ENCODE results near the gene RNASEH1.

Gene RNASEH1

DNA sequence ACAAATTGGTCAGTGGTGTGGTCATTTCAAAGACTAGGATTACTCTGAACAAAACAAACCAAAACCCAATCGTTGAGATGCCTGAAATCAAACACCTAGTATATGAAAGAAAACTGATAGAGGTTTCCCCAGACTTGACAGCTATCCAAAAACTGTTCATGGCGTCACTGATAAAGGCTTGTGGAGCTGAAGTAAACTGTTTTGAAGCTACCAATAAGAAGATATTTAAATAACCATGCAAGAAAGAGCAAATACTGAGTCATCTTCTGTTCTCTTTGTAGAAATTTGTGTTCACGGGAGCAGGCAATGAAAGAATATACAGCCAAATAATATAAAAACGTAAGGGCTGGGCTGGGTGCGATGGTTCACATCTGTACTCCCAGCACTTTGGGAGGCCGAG is 29.3 kb upstream of the RNASEH1 start:
- Histone ChIP-seq H2AFZ (ENCODE audit: low read length) (no peak overlapping the region), H3F3A (ENCODE audit: low read depth) (peaks cover 5% of the 10 kb centered on the region; the same call in 1 of the 2 replicates), H3K4me1 (ENCODE audit: insufficient read depth, low read length, poor library complexity, severe bottlenecking) (no peaks in the 10 kb centered on the region), H3K9me3 (ENCODE audit: insufficient read depth, low read depth, low read length) (no peaks in the 10 kb centered on the region), H3K79me2 (ENCODE audit: insufficient read depth, low read length) (peaks cover 11% of the 10 kb centered on the region; the same call in 1 of the 2 replicates), H3K9ac (ENCODE audit: low read depth, low read length, poor library complexity, severe bottlenecking) (no peak overlapping the region), H3K9me2 (replicated peaks; ENCODE audit: low read depth, low read length) (no peaks in the 10 kb centered on the region), H3K36me3 (ENCODE audit: insufficient read depth, low read length) (peaks cover 30% of the 10 kb centered on the region; the same call in 1 of the 2 replicates), H3K4me3 (ENCODE audit: low read length, poor library complexity, severe bottlenecking) (no peak overlapping the region), H4K20me1 (ENCODE audit: insufficient read depth, low read length, poor library complexity, severe bottlenecking) (peaks cover 18% of the 10 kb centered on the region), H3K27me3 (ENCODE audit: insufficient read depth, low read length, poor library complexity, severe bottlenecking) (no peaks in the 10 kb centered on the region), H3K4me2 (ENCODE audit: low read depth, low read length, poor library complexity, severe bottlenecking) (no peak overlapping the region)
- no peak for TF ChIP-seq EZH2phosphoT487 (IDR thresholded peaks at IDR 0.05; ENCODE audit: borderline replicate concordance)
- TF ChIP-seq, protein P1, sequence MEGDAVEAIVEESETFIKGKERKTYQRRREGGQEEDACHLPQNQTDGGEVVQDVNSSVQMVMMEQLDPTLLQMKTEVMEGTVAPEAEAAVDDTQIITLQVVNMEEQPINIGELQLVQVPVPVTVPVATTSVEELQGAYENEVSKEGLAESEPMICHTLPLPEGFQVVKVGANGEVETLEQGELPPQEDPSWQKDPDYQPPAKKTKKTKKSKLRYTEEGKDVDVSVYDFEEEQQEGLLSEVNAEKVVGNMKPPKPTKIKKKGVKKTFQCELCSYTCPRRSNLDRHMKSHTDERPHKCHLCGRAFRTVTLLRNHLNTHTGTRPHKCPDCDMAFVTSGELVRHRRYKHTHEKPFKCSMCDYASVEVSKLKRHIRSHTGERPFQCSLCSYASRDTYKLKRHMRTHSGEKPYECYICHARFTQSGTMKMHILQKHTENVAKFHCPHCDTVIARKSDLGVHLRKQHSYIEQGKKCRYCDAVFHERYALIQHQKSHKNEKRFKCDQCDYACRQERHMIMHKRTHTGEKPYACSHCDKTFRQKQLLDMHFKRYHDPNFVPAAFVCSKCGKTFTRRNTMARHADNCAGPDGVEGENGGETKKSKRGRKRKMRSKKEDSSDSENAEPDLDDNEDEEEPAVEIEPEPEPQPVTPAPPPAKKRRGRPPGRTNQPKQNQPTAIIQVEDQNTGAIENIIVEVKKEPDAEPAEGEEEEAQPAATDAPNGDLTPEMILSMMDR (conservative IDR thresholded peaks at IDR 0.05; ENCODE audit: low read length) = no peak

DNA sequence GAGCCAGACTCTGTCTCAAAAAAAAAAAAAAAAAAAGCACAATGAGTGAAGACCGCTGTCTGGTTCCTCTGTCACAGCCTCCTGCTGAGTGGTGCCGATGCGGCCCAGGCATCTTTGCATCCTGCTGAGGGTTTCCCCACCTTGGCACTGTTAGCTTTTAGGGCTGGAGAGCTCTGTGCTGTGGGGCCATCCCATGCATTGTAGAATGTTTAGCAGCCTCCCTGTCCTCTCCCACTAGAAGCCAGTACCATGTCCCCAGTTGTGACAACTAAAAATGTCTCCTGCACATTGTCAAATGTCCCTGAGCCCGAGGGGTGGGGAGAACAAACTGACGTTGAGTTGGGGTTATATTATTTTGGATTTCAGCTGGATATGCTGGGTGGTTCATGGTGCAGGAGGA is 28.9 kb upstream of the RNASEH1 start:
- Histone ChIP-seq H3K4me1 (ENCODE audit: insufficient read depth, low read length, poor library complexity, severe bottlenecking) (no peaks in the 10 kb centered on the region), H3K27me3 (ENCODE audit: insufficient read depth, low read length, poor library complexity, severe bottlenecking) (no peaks in the 10 kb centered on the region), H3K4me3 (ENCODE audit: low read length, poor library complexity, severe bottlenecking) (no peak overlapping the region), H3K36me3 (ENCODE audit: insufficient read depth, low read length) (peaks cover 33% of the 10 kb centered on the region; the same call in 1 of the 2 replicates), H4K20me1 (ENCODE audit: insufficient read depth, low read length, poor library complexity, severe bottlenecking) (peaks cover 20% of the 10 kb centered on the region), H3K9ac (ENCODE audit: low read depth, low read length, poor library complexity, severe bottlenecking) (no peak overlapping the region), H3K9me3 (ENCODE audit: insufficient read depth, low read depth, low read length) (no peaks in the 10 kb centered on the region), H3F3A (ENCODE audit: low read depth) (peaks cover 5% of the 10 kb centered on the region; the same call in 1 of the 2 replicates), H3K79me2 (ENCODE audit: insufficient read depth, low read length) (peaks cover 15% of the 10 kb centered on the region; the same call in 1 of the 2 replicates), H2AFZ (ENCODE audit: low read length) (no peak overlapping the region), H3K4me2 (ENCODE audit: low read depth, low read length, poor library complexity, severe bottlenecking) (no peak overlapping the region), H3K9me2 (replicated peaks; ENCODE audit: low read depth, low read length) (no peaks in the 10 kb centered on the region)
- TF ChIP-seq, protein P1 (conservative IDR thresholded peaks at IDR 0.05; ENCODE audit: low read length) = no peak

DNA sequence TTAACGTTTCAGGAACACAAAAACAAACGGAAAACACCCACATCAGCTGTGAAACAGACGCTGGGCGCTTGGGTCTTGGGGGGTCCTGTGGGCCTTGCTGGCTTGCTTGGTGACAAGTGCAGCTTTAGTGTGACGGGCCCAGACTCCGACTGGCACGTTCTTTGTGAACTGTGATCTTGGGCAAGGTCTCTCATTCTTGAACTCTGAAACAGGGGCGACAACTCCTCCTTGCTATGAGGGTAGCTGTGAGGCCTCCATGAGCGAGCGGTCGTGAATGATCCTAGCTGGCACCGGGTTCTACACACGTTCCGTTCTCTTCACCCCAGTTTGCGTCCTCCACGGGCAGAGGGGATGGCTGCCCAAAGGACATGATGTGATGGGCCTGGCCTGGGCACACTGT is 28.1 kb upstream of the RNASEH1 start:
- H3K4me3 ChIP-seq (ENCODE audit: low read length, poor library complexity, severe bottlenecking) = no peak overlapping the region
- H4K20me1 ChIP-seq (ENCODE audit: insufficient read depth, low read length, poor library complexity, severe bottlenecking) = peaks cover 28% of the 10 kb centered on the region
- H3K4me1 ChIP-seq (ENCODE audit: insufficient read depth, low read length, poor library complexity, severe bottlenecking) = no peaks in the 10 kb centered on the region
- TF ChIP-seq, protein P1 (conservative IDR thresholded peaks at IDR 0.05; ENCODE audit: low read length) = no peak
- no peak for TF ChIP-seq EZH2phosphoT487 (IDR thresholded peaks at IDR 0.05; ENCODE audit: borderline replicate concordance)
- H3K9ac ChIP-seq (ENCODE audit: low read depth, low read length, poor library complexity, severe bottlenecking) = no peak overlapping the region
- H3K9me3 ChIP-seq (ENCODE audit: insufficient read depth, low read depth, low read length) = no peaks in the 10 kb centered on the region
- no peaks in the 10 kb centered on the region for H3K9me2 ChIP-seq (replicated peaks; ENCODE audit: low read depth, low read length)
- H3F3A ChIP-seq (ENCODE audit: low read depth) = peaks cover 5% of the 10 kb centered on the region; the same call in 1 of the 2 replicates
- no peaks in the 10 kb centered on the region for H3K27me3 ChIP-seq (ENCODE audit: insufficient read depth, low read length, poor library complexity, severe bottlenecking)
- no peak overlapping the region for H3K4me2 ChIP-seq (ENCODE audit: low read depth, low read length, poor library complexity, severe bottlenecking)
- H3K79me2 ChIP-seq (ENCODE audit: insufficient read depth, low read length) = peaks cover 23% of the 10 kb centered on the region
- no peak overlapping the region for H2AFZ ChIP-seq (ENCODE audit: low read length)
- H3K36me3 ChIP-seq (ENCODE audit: insufficient read depth, low read length) = peaks cover 41% of the 10 kb centered on the region; the same call in 1 of the 2 replicates

Measured in Loucy (cell line).